HG02759 (cell line): ENCODE data around the gene TTYH2.

Experiments
- ATAC-seq: cut with Tn5 transposase; IDR thresholded peaks from one replicate; pipeline ENCODE4 v1.9.1; 2021; ENCODE audit warnings: mild to moderate bottlenecking, moderate library complexity; ENCODE audit not compliant: unreplicated experiment

The TTYH2 gene

DNA sequence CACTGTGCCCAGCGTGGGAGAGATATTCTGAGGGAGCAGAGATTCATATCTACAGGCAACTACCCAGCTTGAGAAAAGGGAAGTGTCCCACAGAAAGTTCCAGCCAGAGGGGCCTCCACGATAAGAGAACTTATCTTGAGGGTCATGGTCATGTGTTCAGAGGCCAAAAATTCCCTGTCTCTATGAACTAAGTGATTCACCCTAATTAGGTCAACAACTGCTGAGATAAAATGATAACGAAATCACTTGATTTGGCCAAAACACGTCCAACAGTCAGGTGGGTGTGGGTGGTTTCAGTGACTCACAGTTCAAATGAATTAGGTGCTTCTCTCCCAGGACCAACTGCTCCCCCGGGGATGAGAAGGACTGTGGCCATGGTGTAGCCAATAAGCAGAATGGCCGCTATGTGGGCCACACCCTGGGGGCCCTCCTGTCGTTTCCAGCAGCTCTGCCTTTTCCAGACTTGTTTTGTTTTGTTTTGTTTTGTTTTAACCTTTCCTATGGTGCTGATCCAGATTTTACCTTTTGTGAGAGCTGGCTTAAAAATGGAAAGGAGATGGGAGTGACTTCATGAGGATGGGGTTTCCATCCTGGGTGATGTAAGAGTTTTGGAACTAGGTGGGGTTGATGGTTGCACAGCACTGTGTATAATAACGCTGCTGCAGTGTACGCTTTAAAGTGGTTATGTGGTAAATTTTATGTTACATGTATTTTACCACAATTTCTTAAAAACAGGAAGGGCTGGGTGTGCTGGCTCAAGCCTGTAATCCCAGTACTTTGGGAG lies 69.4 kb downstream of the TTYH2 start:
- ATAC-seq: no peak

DNA sequence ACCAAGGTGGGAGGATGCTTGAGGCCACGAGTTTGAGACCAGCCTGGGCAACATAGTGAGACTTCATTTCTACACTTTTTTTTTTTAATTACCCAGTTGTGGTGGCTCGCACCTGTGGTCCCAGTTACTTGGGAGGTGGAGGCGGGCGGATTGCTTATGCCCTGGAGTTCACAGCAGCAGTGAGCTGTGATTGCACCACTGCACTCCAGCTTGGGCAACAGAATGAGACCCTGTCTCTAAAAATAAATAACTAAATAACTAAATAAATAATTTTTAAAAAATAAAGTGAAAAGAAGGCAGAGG lies 70.0 kb downstream of the TTYH2 start:
- no peak for ATAC-seq

DNA sequence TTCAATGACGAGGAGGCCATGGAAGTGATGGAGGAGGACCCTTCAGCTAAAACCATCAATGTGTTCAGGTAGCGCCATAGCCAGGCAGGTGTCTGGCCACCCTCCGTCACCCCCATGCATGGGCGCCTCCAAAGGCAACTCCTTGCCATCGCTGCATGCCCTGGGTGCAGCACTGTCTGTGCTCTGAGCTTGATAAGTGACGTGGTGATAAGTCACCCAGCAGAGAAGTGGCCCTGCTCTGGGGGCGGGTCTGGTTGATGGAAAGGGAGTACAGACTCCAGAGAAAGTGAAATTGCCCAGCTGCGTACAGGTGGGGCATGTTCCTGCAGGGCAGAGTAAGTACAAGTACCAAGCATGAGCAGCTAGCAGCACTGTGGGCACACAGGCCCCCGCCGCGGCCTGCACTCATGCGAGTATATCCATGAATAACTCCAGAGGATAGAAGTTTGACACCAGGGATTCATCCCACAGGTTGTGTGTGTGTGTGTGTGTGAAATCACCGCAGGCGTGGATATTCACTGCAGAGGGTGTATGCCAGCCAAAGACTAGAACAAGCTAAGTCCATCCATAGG lies 73.7 kb downstream of the TTYH2 start:
- ATAC-seq: no peak

DNA sequence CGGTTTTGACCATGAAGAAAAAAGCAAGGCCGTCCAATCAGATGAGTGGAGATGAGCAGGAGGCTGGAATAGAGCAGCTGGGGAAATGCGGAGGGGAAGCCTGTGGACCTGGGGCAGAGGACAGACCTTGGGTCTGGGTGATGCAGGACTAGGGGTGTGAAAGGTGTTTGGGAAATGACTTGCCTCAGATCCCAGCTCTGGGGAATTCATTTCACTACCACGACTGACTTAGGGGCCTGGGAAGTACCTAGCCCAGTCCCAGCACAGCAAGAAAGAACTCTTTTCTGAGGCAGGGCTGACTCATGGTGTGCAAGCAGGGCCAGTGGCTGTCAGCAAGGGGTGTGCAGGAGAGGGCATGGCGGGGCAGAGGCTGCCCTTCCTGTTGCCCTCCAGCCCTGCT lies 75.4 kb downstream of the TTYH2 start:
- peak; percentile 52 for ATAC-seq

DNA sequence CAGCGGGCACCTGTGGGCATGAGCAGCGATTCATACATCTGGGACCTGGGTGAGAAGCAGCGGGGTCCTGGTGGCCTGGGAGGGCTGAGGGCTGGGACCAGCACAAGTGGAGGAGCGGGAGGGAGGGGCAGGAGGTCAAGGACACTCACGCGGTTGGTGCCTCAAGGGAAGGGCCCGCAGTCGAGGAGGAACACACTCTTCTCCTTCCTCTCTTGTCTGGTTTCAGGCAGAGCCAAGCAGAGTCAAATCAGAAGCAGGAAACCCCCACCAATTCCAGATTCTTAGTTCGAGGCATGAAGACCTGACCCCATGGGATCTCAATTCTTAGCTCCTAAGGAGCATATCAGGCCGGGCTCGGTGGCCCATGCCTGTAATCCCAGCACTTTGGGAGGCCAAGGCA lies 76.3 kb downstream of the TTYH2 start:
- no peak for ATAC-seq

DNA sequence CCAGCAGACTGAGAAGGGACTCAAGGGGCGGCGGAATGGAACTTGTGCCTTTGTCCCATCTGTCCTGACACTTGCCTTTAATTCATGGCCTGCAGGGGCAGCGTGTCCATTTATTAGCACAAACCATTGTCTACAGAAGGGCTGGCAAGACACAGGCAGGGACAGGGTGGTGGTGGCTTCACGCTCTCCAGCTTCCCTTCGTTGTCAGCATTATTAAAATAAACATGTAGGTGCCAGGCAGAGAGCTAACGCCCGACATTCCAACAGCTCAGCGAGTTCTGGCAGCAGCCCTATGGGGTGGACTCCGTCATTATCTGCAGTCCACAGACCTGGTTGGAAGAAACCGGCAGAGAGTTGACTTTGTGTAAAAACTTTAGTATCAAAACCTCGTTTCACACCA lies 77.0 kb downstream of the TTYH2 start:
- ATAC-seq: no peak

DNA sequence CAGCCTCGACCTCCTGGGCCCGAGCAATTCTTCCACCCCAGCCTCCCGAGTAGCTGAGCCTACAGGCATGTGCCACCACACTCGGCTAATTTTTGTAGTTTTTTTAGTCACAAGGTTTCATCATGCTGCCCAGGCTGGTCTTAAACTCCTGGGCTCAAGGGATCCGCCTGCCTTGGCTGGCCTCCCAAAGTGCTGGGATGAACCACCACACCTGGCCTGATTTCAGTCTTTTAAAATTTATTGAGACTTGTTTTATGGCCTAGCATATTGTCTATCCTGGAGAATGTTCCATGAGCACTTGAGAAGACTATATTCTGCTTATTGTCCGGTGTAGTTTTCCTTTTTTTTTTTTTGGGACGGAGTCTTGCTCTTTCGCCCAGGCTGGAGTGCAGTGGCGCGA lies 79.1 kb downstream of the TTYH2 start:
- no peak for ATAC-seq

DNA sequence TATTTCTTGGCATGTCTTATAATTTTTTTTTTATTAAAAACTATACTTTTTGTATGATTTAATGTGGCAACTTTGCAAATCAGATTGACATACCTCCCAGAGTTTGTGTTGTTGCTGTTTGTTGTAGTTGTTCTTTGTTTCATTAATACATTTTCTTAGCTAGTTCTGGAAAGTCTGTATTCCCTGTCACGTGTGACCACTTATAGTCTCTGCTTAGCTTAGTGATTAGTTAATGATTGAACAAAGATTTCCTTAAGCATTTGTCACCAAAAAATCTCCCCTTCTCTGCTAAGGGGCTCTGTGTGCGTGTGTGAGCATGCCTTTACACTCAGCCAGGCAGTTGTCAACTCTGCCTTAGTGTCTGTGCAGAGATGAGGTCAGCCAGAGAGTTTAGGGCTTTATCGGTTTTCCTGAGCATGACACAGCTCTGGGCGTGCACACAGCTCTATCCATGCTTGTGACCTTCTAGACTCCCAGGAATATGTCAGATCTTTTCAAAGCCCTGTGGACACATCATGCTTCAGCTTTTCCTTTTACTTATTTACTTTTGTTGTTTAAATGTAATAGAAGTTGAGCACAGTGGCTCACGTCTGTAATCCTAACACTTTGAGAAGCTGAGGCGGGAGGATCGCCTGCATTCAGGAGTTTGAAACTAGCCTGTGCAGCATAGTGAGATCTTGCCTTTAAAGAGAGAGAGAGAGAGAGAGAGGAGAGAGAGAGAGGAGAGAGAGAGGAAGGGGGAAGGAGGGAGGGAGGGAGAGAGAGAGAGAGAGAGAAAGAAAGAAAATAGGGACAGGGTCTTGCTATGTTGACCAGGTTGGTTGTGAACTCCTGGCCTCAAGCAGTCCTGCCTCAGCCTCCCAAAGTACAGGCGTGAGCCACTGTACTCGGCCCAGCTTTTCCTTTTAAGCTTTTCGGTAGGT lies 82.5 kb downstream of the TTYH2 start:
- ATAC-seq: no peak

DNA sequence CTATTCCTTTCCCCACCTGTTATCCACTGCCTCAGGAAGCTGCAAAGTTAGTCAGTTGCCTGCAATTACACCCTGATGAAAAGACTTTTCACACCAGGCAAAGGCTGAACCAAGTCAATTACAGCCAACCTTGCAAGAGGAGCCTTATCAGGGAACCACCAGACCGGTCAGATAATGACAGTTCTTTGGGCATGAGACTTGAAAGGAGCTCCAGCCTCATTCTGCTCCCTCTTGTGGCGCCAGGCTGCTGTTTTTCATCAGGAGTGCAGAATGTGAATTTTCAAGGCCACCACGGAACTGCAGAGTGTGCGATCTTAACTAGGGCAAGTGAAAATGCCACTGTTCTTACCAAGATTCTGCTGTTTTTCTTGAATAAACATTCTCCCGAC lies 83.2 kb downstream of the TTYH2 start:
- no peak for ATAC-seq

DNA sequence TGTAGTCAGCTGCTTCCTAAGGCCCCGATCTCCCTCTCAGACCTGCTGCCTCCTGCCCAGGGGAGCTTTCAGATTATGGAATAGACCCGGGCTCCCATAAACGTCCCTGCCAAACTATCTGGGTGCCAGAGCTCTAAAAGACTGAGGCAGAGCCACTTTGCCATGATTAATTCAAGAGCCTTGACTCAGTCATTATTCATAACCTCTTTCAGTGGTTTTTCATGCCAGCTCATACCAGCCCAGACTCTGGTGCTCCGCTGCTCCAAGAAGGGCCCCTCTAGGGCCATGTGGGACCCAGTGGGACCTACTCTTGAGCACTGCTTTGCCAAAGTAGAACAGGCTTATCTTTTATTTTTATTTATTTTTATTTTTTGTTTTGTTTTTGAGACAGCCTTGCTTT lies 84.6 kb downstream of the TTYH2 start:
- no peak for ATAC-seq

DNA sequence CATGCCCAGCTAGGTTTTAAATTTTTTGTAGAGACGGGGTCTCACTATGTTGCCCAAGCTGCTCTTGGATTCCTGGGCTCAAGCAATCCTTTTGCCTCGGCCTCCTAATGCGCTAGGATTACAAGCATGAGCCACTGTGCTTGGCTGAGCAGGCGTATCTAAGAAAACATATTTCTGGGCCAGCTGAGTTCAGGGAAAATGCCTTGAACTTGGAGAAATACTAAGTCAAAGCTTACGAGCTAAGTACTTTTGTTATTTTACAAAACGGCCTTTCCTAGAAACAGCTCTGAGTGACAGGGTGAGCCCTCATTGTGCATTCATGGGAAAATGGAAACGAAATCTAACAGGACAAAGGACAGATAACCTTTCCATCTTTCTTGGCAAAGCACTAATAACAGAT lies 85.4 kb downstream of the TTYH2 start:
- ATAC-seq: no peak

DNA sequence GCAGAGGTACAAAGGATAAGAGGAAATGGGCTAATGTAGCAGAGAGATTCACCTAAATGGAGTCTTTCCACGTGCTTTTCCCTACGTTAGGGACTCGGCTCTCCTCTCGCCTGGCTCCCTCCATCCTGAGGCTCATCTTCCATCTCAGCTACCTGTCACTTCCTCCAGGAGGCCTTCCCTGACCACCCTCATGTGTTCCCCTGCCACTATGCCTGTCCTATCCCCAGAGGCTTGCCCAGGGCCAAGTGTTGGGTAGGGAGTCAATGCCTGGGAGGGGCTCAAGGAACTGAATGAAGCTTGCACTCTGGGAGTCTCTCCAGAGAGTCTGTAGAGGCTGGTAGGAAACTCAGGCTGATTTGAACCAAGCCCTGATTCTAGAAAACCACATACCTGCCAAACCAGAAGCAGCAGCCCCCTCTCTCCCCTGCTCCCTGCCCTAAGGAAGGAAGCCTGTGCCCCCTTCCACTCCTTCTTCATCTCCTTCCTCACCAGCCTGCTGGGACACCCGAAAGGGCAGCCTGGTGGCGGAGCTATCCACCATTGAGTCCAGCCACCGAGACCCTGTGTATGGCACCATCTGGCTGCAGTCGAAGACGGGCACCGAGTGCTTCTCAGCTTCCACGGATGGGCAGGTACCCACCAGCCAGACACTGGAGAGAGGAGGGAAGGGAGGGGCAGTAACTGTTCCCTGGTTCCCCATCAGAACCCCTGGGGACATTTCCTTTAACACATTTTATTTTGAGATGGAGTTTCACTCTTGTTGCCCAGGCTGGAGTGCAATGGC lies 86.0 kb downstream of the TTYH2 start:
- no peak for ATAC-seq

DNA sequence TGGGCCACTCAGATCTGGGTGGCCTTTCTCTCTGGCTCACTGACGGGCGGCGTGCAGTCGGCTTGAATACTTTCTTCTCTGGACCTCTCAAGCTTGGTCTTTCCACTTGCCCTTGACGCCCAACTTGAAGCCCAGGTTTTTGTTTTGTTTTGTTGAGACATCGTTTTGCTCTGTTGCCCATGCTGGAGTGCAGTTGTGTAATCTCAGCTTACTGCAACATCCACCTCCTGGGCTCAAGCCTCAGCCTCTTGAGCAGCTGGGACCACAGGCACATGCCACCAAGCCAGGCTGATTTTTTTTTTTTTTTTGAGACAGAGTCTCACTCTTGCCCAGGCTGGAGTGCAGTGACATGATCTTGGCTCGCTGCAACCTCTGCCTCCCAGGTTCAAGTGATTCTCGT lies 89.9 kb downstream of the TTYH2 start:
- no peak for ATAC-seq

DNA sequence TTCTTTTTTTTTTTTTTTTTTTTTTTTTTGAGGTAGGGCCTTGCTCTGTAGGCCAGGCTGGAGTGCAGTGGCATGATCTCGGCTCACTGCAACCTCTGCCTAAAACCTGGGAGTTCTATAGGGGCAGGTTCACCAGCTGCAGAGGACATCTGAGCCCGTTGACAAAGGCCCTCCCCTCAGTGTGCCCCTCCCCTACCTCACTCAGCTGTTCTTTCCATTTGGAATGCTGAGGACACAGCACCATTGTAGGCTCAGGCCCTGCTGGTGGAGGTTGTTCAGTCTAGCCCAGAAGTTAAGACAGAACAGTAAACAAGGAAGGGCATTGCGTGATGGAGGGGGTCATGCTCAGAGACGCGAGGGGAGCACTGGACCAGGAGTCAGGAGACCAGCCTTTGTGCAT lies 90.8 kb downstream of the TTYH2 start:
- no peak for ATAC-seq

DNA sequence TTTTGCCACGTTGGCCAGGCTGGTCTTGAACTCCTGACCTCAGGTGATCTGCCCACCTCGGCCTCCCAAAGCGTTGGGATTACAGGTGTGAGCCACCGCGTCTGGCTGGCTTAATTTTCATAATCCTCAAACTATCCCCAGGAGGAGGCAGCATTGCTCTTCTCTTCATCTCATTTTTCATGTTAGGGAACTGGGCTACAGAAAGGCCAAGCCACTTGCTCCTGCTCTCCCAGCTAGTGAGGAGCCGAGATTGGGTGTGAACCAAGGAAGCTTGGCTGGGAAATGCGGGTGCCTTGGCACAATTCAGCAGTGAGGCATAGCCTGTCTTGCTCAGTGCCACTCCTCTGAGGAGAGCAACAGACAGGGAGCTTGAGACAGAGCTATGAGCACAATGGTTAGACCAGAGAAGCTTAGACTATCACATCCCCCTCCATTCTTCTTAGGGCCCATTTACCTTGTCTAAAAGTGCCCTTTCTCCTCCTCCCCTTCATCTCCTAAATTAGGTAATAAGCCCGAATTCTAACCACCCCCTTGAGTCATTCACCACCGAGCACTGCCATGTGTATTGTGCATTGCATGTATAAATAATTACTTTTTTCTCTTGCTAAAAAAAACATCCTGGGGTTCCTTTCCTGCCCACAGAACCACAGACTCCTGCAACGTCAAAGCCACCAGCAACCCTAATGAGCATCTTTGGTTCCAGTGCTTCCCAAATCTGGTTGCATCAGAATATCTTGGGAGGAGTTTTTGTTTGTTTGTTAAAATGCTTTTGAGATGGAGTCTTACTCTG lies 92.7 kb downstream of the TTYH2 start:
- no peak for ATAC-seq

DNA sequence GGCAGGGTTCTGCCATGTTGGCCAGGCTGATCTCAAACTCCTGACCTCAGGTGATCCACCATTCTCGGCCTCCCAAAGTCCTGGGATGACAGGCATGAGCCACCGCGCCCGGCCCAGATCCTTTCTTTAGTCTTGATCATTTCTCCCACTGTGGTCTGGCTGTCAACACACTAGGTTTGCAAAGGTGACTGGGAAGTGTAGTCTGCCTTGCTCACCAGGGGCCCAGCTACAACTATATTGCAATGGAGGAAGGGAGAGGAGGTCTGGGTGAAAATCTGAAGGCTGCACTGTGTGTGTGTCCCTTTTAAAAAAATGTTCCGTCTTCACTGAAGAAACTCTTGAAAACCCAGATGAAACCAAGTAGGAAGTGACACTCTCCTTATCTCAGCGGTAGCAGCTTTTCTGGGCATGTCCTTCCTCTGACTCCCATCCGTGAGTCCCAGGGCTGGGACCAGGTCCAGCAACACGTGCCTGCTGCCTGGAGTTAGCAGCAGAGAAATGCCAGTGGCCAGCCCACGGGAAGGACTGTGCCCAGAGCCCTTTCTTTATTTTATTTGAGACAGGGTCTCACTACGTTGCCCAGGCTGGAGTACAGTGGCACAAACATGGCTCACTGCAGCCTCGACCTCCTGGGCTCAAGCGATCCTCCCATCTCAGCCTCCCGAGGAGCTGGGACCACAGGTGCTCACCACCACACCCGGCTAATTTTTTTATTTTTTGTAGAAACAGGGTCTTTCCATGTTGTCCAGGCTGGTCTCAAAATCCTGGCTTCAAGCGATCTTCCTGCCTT lies 94.8 kb downstream of the TTYH2 start:
- no peak for ATAC-seq

DNA sequence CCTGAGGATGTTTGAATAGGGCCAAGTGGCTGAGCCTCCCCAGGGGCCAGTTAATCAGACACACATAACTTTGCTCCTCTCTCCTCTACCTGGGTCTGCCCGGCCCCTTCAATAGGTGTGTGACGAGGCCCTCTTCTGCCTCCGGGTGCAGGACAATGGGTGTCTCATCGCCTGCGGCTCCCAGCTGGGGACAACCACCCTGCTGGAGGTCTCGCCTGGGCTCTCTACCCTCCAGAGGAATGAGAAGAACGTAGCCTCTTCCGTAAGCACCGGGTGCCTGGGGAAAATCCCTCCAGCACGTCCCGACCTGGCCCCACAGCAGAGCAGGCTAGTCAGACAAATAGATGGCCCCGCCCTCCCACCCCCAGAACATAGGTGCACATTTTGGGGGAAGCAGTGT lies 96.5 kb downstream of the TTYH2 start:
- ATAC-seq: no peak
